Liver (tissue), 9 donors: ENCODE data around the gene PIAS1. TPM values are rescaled to one million over a fixed set of nuclear protein-coding genes. Genes with fewer than 3 reads are reported as not detected.

Source experiments
- DNase-seq: peaks from one replicate; pipeline ENCODE4 v3.0.0-alpha.2; 2017; ENCODE audit warnings: low spot score
- H3K27ac ChIP-seq, 2 donors: one replicate each; pipeline ENCODE4 v1.7.0; 2013; ENCODE audit warnings: inconsistent platforms in 2 of 2, low read length in 2 of 2, control low read depth in 1 of 2, low read depth in 1 of 2, mild to moderate bottlenecking in 1 of 2
- H3K27me3 ChIP-seq, 4 donors: one replicate each; pipeline versions ENCODE4 v1.6.1 to v1.7.0; 2013; ENCODE audit warnings: low read length in 3 of 4, inconsistent platforms in 1 of 4, mild to moderate bottlenecking in 1 of 4, moderate library complexity in 1 of 4; ENCODE audit not compliant: control insufficient read depth in 4 of 4, insufficient read depth in 4 of 4
- H3K36me3 ChIP-seq, 4 donors: one replicate each; pipeline versions ENCODE4 v1.6.1 to v1.7.0; 2013; ENCODE audit warnings: low read length in 3 of 4, mild to moderate bottlenecking in 3 of 4, low read depth in 1 of 4, moderate library complexity in 1 of 4; ENCODE audit not compliant: control insufficient read depth in 4 of 4, insufficient read depth in 3 of 4
- H3K4me1 ChIP-seq, 4 donors: one replicate each; pipeline versions ENCODE4 v1.6.1 to v1.7.0; 2013; ENCODE audit warnings: low read length in 3 of 4, mild to moderate bottlenecking in 3 of 4, moderate library complexity in 1 of 4; ENCODE audit not compliant: control insufficient read depth in 4 of 4, insufficient read depth in 4 of 4
- H3K4me3 ChIP-seq, 3 donors: one replicate each; pipeline versions ENCODE4 v1.6.1 to v1.7.0; 2013; ENCODE audit warnings: low read length in 3 of 3, control low read depth in 1 of 3, low read depth in 1 of 3, mild to moderate bottlenecking in 1 of 3
- H3K9ac ChIP-seq, 2 donors: one replicate each; pipeline ENCODE4 v1.7.0; 2013; ENCODE audit warnings: low read length in 2 of 2, mild to moderate bottlenecking in 2 of 2, moderate library complexity in 2 of 2, control low read depth in 1 of 2, low read depth in 1 of 2
- H3K9me3 ChIP-seq, 4 donors: one replicate each; pipeline versions ENCODE4 v1.6.1 to v1.7.0; 2013; ENCODE audit warnings: low read length in 3 of 4; ENCODE audit not compliant: control insufficient read depth in 4 of 4
- EGR1 ChIP-seq, 2 donors: IDR thresholded peaks; 2 replicates each; pipeline ENCODE4 v1.6.1; 2016 to 2018; ENCODE audit warnings: antibody characterized with exemption in 2 of 2, low read depth in 2 of 2
- FOXA2 ChIP-seq: IDR thresholded peaks from 2 replicates; pipeline ENCODE4 v1.6.1; 2016; ENCODE audit warnings: antibody characterized with exemption
- GABPA ChIP-seq, 2 donors: IDR thresholded peaks in 1 of 2; conservative IDR thresholded peaks in 1 of 2; 2 replicates each; pipeline ENCODE4 v1.6.1; 2016; ENCODE audit warnings: antibody characterized with exemption in 2 of 2, mild to moderate bottlenecking in 1 of 2, moderate library complexity in 1 of 2
- JUND ChIP-seq, 2 donors: IDR thresholded peaks; 2 replicates each; pipeline ENCODE4 v1.6.1; 2016; ENCODE audit warnings: antibody characterized with exemption in 2 of 2
- NR2F2 ChIP-seq: IDR thresholded peaks from 2 replicates; pipeline ENCODE4 v1.6.1; 2016; ENCODE audit warnings: antibody characterized with exemption
- RAD21 ChIP-seq, 2 donors: IDR thresholded peaks; 2 replicates each; pipeline ENCODE4 v1.6.1; 2016; ENCODE audit warnings: antibody characterized with exemption in 2 of 2, mild to moderate bottlenecking in 2 of 2
- SP1 ChIP-seq: IDR thresholded peaks from 2 replicates; pipeline ENCODE4 v1.6.1; 2018; ENCODE audit warnings: antibody characterized with exemption, mild to moderate bottlenecking
- TAF1 ChIP-seq: conservative IDR thresholded peaks from 2 replicates; pipeline ENCODE4 v1.6.1; 2016; ENCODE audit warnings: antibody characterized with exemption, mild to moderate bottlenecking
- YY1 ChIP-seq: IDR thresholded peaks from 2 replicates; pipeline ENCODE4 v1.6.1; 2016; ENCODE audit warnings: antibody characterized with exemption, mild to moderate bottlenecking
- WGBS: extraction: QIAGEN DNeasy Blood & Tissue Kit; methylation state at CpG from one replicate; pipeline ENCODE4 v1.1.7; 2013; 5-methylcytosine and 5-hydroxymethylcytosine counted together
- polyA plus RNA-seq, 2 donors: library from polyadenylated mRNA; stranded (reverse) in 1 of 2; unstranded in 1 of 2; fragments of 200-250 nt in 1 of 2; fragments of >200 nt in 1 of 2; fragmentation: Nextera tagmentation in 1 of 2; extraction: Ambion mirVana in 1 of 2; gene quantifications; one replicate each; pipeline versions ENCODE4 v1.2.1 to v1.2.3, GENCODE V29; 2013 to 2015
- total RNA-seq, 2 donors: library from RNA; depleted of rRNA; stranded (reverse); fragments of >200 nt; gene quantifications; one replicate each; pipeline ENCODE4 v1.2.3, GENCODE V29; 2014
- TF ChIP-seq, protein P1 (sequence below): IDR thresholded peaks from 2 replicates; pipeline ENCODE4 v1.6.1; 2016; ENCODE audit warnings: antibody characterized with exemption
- TF ChIP-seq, protein P2 (sequence below): IDR thresholded peaks from 2 replicates; pipeline ENCODE4 v1.6.1; 2016; ENCODE audit warnings: antibody characterized with exemption
- TF ChIP-seq, protein P3 (sequence below): IDR thresholded peaks from 2 replicates; pipeline ENCODE4 v1.6.1; 2016; ENCODE audit warnings: antibody characterized with exemption
- TF ChIP-seq, protein P4 (sequence below): fragments of 150-350 bp; IDR thresholded peaks from 2 replicates; pipeline ENCODE4 v1.5.1; 2017; ENCODE audit warnings: improper control_type of control experiment, low read depth, low read length; ENCODE audit not compliant: missing input control
- donor health status: healthy.
- donor health status: healthy.
- donor health status: healthy.
- donor health status: healthy.
- donor health status: healthy.

Gene PIAS1
- total and polyA plus RNA-seq, 4 donors = 5.6 to 18.8 (median 13.2) TPM

DNA sequence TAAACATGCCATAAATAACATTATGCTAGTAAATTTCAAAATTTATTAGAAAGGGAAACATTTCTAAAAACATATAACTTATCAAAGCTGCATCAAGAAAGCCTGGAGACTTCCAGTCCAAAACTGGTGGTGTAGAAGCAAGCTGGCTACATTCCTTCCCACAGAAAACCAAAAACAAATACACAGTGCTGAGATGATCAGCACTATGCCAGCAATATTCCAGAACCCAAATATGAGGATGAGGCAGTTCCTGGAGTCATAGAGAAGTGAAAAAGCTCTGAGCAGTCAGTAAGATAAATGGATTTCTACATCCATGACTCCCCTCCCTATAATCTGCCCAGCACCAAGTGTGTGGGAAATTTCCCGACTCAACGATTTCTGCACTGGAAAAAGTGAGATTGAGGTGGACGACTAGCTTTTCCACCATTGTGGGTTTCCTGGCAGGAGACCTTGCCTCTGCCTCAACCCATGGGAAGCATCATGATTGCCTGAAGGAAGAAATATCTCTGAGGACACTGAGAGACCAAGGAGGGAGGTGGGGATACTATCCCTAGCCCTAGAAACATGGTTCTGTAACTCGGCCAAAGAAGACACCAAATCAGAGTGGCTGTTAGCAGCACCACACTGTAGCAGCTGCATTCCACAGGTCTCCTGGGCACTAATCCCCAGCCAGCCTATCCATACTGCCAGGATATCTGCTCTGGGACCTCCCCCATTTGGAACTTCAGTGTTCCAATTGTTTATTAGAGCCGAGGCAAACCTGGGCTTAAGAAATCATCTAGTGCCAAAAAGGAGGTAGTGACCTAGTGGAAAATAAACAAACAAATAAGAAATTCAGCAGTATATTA lies 187.2 kb downstream of the PIAS1 start:
- no peaks in the 10 kb centered on the region for H3K36me3 ChIP-seq
- 87% methylated on average over 5 of the region's 5 CpGs for WGBS
- H3K4me3 ChIP-seq = no peak overlapping the region
- no peak overlapping the region for H3K27ac ChIP-seq
- no peaks in the 10 kb centered on the region for H3K9me3 ChIP-seq
- H3K27me3 ChIP-seq = no peaks in the 10 kb centered on the region
- TF ChIP-seq TAF1 (no peak), GABPA (IDR thresholded peaks at IDR 0.05 in 1 of 2, conservative IDR thresholded peaks at IDR 0.05 in 1 of 2) (no peak), EGR1 (IDR thresholded peaks at IDR 0.05; ENCODE audit: low read depth in 2 of 2) (no peak), YY1 (no peak), JUND (IDR thresholded peaks at IDR 0.05) (no peak), SP1 (no peak), RAD21 (IDR thresholded peaks at IDR 0.05) (no peak), FOXA2 (no peak), NR2F2 (no peak)
- TF ChIP-seq, protein P1, sequence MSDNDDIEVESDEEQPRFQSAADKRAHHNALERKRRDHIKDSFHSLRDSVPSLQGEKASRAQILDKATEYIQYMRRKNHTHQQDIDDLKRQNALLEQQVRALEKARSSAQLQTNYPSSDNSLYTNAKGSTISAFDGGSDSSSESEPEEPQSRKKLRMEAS = no peak
- TF ChIP-seq, protein P2, sequence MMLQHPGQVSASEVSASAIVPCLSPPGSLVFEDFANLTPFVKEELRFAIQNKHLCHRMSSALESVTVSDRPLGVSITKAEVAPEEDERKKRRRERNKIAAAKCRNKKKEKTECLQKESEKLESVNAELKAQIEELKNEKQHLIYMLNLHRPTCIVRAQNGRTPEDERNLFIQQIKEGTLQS = no peak
- TF ChIP-seq, protein P3, sequence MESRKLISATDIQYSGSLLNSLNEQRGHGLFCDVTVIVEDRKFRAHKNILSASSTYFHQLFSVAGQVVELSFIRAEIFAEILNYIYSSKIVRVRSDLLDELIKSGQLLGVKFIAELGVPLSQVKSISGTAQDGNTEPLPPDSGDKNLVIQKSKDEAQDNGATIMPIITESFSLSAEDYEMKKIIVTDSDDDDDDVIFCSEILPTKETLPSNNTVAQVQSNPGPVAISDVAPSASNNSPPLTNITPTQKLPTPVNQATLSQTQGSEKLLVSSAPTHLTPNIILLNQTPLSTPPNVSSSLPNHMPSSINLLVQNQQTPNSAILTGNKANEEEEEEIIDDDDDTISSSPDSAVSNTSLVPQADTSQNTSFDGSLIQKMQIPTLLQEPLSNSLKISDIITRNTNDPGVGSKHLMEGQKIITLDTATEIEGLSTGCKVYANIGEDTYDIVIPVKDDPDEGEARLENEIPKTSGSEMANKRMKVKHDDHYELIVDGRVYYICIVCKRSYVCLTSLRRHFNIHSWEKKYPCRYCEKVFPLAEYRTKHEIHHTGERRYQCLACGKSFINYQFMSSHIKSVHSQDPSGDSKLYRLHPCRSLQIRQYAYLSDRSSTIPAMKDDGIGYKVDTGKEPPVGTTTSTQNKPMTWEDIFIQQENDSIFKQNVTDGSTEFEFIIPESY = no peak
- TF ChIP-seq, protein P4, sequence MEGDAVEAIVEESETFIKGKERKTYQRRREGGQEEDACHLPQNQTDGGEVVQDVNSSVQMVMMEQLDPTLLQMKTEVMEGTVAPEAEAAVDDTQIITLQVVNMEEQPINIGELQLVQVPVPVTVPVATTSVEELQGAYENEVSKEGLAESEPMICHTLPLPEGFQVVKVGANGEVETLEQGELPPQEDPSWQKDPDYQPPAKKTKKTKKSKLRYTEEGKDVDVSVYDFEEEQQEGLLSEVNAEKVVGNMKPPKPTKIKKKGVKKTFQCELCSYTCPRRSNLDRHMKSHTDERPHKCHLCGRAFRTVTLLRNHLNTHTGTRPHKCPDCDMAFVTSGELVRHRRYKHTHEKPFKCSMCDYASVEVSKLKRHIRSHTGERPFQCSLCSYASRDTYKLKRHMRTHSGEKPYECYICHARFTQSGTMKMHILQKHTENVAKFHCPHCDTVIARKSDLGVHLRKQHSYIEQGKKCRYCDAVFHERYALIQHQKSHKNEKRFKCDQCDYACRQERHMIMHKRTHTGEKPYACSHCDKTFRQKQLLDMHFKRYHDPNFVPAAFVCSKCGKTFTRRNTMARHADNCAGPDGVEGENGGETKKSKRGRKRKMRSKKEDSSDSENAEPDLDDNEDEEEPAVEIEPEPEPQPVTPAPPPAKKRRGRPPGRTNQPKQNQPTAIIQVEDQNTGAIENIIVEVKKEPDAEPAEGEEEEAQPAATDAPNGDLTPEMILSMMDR = no peak
- H3K4me1 ChIP-seq = no peaks in the 10 kb centered on the region
- no peak overlapping the region for H3K9ac ChIP-seq
- DNase-seq = no peak

Other genes with a start within 250 kb of the PIAS1 start
- under 1 TPM; 0.05 to 0.17 TPM for gene SKOR1, start 228.8 kb upstream of the PIAS1 start, total RNA-seq
- under 1 TPM in 1 of 2 donors, not detected in 1; 0.02 TPM for gene SKOR1, start 228.8 kb upstream of the PIAS1 start, polyA plus RNA-seq
- gene RNU6-1, start 214.3 kb upstream of the PIAS1 start, total RNA-seq = not detected
- not detected for gene RNU6-1, start 214.3 kb upstream of the PIAS1 start, polyA plus RNA-seq
- gene CALML4, start 151.0 kb downstream of the PIAS1 start, total RNA-seq = 1 to 10 TPM; 6.2 to 8.0 TPM
- gene CALML4, start 151.0 kb downstream of the PIAS1 start, polyA plus RNA-seq = 1 to 10 TPM; 3.6 to 6.8 TPM
- 10 to 100 TPM; 17.4 to 21.2 TPM for gene CLN6, start 175.4 kb downstream of the PIAS1 start, total RNA-seq
- 10 to 100 TPM in 1 of 2 donors, 1 to 10 TPM in 1; 7.2 to 13.3 TPM for gene CLN6, start 175.4 kb downstream of the PIAS1 start, polyA plus RNA-seq
- 10 to 100 TPM; 27.7 to 39.5 TPM for gene FEM1B, start 223.4 kb downstream of the PIAS1 start, total RNA-seq
- gene FEM1B, start 223.4 kb downstream of the PIAS1 start, polyA plus RNA-seq = 1 to 10 TPM; 6.2 to 8.0 TPM